ENCODE measurements around the gene DGKB.
"Not testable (repeated sequence)": the region's sequence is repeated elsewhere in the genome, so short reads cannot be mapped to it uniquely, and the experiment has no call there.

DGKB gene

DNA sequence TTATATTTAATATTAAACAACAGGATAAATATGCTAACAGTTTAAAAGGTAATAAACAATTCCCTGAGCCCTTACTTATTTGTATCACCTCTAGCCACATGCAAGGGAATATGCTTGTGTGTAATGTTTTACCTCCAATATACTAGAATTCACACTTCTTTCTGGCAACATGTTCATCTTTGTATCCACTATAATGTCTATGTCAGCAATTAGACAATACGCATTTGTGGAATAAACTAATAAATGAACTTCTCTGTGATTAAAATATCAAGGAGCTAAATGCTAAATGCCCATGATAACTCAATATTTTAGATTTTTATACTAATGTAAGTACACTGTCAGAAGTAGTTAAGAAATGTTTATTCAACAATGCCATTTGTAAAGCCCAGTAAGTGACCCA, 350.5 kb downstream of the DGKB start:
- no peak for DNase-seq

GRCh38 chr7:14551310-14551709, 351.2 kb downstream of the DGKB start:
- DNase-seq = no peak

DNA sequence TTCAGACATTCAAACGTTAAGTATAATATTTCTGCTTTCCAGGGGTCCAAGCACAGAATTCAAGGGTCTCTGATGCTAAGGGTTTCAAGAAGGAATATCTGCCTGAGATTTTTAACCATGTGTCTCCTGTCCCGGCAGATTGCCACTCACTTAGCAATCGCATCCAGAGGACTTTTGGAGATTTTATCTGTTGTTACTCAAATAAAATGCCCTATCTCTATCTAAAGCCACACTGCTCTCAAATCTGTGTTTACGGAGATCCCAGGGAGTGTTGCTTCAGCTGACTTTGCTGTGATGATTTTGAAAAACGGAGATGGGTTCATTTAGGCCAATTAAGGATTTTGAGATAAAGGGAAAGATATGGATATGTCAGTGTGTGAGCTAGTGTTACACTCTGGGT, 359.9 kb downstream of the DGKB start:
- no peak for DNase-seq

DNA sequence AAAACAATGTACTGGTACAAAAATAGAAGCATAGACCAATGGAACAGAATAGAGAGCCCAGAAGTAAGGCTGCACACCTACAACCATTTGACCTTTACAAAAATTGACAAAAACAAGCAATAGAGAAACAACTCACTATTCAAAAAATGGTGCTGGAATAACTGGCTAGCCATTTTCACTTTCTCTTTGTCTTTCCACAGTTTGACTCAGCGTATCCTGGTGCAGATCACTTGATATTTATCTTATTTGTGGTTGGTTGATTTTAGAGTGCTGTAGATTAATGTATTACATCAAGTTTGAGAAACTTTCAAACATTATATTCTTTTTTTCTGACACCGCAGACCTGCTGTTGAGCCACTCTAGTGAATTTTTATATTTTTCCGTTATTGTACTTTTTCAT, 381.4 kb downstream of the DGKB start:
- DNase-seq = no peak

- DNase-seq = no peak
Observed at GRCh38 chr7:14510268-14510667, 392.3 kb downstream of the DGKB start.

DNA sequence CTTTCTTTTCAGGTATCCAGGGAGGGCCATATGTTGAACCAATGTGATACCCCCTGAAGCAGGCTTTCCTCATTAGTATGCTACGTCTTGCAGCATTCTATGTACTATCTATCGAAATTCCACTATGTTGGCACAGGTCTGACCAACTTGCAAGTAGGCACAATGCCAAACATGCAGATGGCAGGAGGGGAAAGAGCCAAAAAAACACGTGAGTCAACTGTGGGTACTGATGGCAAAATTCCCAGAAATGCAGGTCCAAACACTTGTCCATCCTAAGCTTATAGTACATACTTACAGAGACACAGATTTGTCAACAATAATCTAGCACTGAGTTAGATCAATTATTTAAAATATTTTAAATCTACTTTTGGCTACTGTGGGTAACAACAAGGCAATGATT, 394.9 kb downstream of the DGKB start:
- DNase-seq = no peak

DNA sequence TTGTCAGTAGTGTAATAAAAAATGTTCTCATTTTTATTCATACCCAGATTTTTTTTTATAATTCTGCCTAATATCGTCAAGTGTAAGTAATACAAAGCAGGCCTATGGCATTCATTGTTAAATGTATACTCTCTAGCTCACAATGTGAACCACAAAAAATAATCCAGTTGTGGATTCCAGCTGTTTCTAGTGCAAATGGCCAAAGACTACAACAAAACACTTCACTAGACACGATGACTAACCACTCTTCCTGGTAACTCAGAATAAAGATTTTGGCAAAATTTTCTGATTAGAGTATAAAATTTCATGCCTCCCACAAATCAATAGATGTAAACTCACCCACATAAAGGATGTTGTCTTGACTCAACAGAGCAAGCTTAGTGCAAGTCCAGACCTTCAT, 396.6 kb downstream of the DGKB start:
- no peak for DNase-seq

- DNase-seq = no peak
Observed at GRCh38 chr7:14504134-14504533, 398.4 kb downstream of the DGKB start.

DNA sequence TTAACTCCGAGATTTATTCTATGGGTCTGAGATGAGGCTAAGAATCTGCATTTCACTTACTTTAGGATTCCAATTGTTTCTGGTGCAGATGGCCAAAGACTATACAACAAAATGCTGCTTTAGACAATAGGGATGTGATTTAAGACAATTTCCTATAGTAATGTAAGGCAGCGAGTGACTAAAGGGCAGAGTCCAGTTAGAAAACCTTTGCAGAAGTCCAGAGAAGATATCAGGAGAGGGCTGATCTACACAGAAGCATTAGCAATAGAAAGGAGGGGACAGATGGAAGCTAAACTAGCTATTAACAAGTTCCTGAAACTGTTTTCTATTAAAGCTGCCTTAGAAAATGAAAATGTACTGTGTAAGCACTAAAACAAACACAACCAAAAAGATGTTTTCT, 398.9 kb downstream of the DGKB start:
- no peak for DNase-seq

DNA sequence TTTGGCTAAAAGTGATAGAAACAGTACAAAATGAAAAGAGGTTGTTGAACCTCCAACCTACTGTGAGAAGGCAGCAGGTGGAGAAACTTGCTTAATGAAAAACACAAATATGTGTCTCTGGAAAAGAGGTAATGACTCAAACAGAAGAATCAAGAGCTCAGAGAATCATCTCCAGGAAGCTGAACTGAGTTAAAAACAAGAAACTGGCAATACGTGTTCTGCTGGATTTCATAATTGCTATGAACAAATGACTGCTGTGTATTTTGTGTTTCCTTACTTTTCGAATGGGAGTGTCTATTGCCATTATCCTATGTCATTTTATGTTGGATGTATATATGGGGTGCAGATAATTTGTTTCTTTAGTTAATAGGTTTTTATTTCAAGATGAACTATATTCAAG, 401.1 kb downstream of the DGKB start:
- no peak for DNase-seq

DNA sequence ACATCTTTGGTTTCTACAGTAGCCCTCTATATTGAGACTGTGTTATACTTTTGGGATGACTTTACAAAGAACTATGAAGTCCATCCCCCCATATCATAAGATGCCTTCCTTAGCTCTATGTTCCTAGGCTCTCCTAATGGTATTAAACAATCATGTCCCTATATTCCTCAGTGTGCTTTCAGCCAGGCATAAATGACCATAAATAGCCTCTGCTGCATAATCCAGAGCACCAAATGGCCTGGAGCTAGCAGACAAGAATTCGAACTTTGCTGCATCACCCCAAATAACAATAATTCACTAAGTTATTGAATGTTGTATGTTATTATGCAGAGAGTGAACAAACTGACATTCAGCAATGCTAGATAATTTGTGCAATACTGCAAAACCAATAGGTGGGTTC, 405.2 kb downstream of the DGKB start:
- no peak for DNase-seq

GRCh38 chr7:14495633-14496032, 406.9 kb downstream of the DGKB start:
- DNase-seq = no peak

- DNase-seq = no peak
Observed at GRCh38 chr7:14487701-14488395, 414.7 kb downstream of the DGKB start.

- DNase-seq = no peak
Observed at GRCh38 chr7:14483663-14484062, 418.9 kb downstream of the DGKB start.

DNA sequence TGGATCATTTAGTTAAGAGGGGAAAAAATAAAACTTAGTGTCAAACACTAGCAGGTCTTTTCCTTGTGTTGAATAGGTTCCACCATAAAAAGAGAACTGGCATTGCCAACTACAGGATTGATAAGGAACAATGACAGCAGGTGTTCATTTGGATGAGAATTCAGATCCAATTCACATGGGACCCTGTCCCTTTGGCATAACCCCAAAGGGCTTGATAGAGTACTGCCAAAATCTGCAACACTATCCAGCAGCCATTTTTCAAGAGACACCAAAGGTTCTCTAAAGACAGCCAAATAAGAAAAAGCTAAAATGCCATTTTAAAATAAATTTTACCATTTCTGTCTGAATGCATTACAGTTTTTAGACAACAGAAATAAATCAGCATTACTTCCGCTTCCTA, 422.3 kb downstream of the DGKB start:
- DNase-seq = no peak

GRCh38 chr7:14478834-14479510, 423.6 kb downstream of the DGKB start:
- DNase-seq = no peak

- not testable (repeated sequence) for DNase-seq
Observed at GRCh38 chr7:14461716-14462115, 440.8 kb downstream of the DGKB start.

DNA sequence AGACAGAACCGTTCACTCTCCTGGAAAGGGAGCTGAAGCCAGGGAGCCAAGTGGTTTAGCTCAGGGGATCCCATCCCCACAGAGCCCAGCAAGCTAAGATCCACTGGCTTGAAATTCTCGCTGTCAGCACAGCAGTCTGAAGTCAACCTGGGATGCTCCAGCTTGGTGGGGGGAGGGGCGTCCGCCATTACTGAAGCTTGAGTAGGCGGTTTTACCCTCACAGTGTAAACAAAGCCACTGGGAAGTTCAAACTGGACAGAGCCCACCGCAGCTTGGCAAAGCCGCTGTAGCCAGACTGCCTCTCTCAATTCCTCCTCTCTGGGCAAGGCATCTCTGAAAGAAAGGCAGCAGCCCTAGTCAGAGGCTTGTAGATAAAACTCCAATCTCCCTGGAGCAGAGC, 443.7 kb downstream of the DGKB start:
- DNase-seq = not testable (repeated sequence)

DNA sequence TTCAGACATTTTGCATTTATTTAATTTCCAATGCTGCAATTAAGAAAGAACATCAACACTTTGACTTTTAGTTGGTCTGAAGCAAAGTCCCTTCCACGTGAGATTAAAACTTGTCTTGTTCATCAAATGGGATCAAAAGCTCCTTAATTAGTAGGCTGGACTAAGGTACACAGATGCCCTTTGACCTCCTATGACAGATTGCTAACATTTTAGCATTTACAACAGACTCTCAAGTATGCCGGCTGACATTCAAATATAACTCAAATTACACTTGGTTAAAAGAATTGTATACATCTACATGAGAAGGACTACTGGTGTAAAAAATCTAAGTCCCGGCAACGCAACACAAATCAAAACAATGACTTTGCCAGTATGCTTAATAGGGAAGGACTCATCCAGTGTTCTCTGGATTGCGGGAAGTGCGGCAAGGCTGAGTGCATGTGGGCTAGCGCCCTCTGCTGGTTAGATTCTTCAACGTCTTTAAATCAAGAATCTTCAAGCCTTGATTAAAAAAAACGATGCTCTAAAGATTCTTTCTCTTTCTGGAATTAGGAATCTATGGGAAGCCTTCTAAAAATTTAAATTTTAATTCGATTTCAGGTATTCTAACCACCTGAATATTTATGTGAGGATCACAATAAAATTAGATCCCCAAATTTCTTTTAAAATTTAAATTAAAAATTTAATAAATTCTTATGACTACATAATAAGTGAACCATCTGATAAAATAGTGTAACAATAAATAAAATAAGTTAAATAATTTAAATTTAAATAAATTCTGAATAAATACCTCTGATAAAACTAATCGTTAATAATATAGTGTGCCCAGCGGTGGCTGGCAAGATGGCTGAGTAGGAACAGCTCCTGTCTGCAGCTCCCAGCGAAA, 444.7 kb downstream of the DGKB start:
- DNase-seq = peak; percentile 29 to 86

GRCh38 chr7:14449291-14449690, 453.3 kb downstream of the DGKB start:
- no peak for DNase-seq

DNA sequence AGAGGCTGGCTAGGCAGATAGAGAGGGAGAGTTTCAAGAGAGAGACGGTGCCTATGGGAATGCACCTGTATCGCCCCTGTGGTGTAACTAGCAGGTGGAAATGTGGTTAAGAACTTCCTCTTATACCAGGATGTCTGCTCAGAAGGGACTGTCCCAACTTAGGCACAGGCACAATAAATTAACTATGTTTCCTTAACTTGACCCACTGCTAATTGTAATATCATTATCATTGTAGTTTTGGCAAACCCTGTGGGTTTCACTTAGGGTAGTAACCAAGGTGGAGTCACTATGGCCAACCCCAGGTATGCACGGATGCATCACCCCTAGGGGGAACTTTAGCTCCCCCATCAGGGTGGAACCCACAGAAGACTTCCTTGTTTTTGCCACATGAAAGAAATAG, 455.7 kb downstream of the DGKB start:
- DNase-seq = no peak

- no peak for DNase-seq
Observed at GRCh38 chr7:14446219-14446618, 456.3 kb downstream of the DGKB start.

GRCh38 chr7:14438366-14438765, 464.2 kb downstream of the DGKB start:
- DNase-seq = no peak

DNA sequence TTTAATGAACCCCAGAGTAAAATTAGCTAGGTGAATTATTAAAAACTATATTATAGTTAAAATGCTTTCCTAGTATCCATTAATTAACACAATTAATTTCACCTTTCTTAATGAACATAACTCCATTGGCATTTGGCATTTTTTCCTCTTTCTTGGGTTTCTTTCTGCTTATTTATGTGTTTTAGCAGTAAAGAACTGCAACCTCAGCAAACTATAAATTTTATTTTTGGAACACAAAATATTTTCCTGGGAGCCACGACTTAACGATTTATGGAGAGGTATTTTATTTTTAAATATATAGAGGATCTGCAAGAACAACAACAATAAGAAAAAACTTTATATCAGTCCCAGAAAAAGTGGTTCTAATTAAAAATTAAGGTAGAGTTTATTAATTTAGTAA, 465.7 kb downstream of the DGKB start:
- no peak for DNase-seq

Data from inflammatory macrophage treated with lipopolysaccharide for 1 hour (primary cell).